ENCODE measurements around the gene BMI1.

BMI1 gene

GRCh38 chr10:22369434-22370072, 48.7 kb downstream of the BMI1 start:
- no peaks in the 10 kb centered on the region for H3K4me1 ChIP-seq (ENCODE audit: control insufficient read depth, insufficient read depth, low read length)
- H3K27me3 ChIP-seq (ENCODE audit: control insufficient read depth, insufficient read depth, low read length) = no peaks in the 10 kb centered on the region
- no peak overlapping the region for H3K9ac ChIP-seq (ENCODE audit: low read depth, low read length)
- H3K9me3 ChIP-seq (ENCODE audit: control insufficient read depth, insufficient read depth, low read length) = no peaks in the 10 kb centered on the region
- H3K4me3 ChIP-seq (ENCODE audit: low read depth, low read length) = no peak overlapping the region
- no peaks in the 10 kb centered on the region for H3K36me3 ChIP-seq (ENCODE audit: control insufficient read depth, insufficient read depth, low read length)
- H3K27ac ChIP-seq (ENCODE audit: low read depth, low read length) = no peak overlapping the region

DNA sequence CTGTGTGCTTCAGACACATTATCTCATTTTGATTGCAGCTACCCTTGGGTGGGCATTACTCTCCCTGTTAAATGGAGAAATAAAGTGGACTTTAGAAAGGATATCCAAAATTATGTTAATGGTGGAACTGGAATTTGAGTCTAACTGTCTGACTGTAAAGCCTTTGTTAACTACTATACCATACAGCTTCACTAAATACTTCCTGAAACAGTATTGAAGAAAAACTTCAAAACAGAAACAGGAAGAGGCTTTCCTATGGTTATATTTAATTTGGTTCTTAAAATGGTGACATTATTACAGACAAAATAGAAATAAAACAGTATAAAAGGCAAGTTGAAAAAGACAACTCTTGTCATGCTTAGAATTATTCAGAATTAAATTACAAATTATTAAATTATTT, 49.4 kb downstream of the BMI1 start:
- no peak overlapping the region for H3K9ac ChIP-seq (ENCODE audit: low read depth, low read length)
- no peaks in the 10 kb centered on the region for H3K9me3 ChIP-seq (ENCODE audit: control insufficient read depth, insufficient read depth, low read length)
- H3K36me3 ChIP-seq (ENCODE audit: control insufficient read depth, insufficient read depth, low read length) = no peaks in the 10 kb centered on the region
- H3K4me3 ChIP-seq (ENCODE audit: low read depth, low read length) = no peak overlapping the region
- H3K27ac ChIP-seq (ENCODE audit: low read depth, low read length) = no peak overlapping the region
- no peaks in the 10 kb centered on the region for H3K4me1 ChIP-seq (ENCODE audit: control insufficient read depth, insufficient read depth, low read length)
- H3K27me3 ChIP-seq (ENCODE audit: control insufficient read depth, insufficient read depth, low read length) = no peaks in the 10 kb centered on the region

GRCh38 chr10:22372298-22372697, 51.4 kb downstream of the BMI1 start:
- H3K27me3 ChIP-seq (ENCODE audit: control insufficient read depth, insufficient read depth, low read length) = no peaks in the 10 kb centered on the region
- no peak overlapping the region for H3K9ac ChIP-seq (ENCODE audit: low read depth, low read length)
- H3K4me3 ChIP-seq (ENCODE audit: low read depth, low read length) = no peak overlapping the region
- no peaks in the 10 kb centered on the region for H3K9me3 ChIP-seq (ENCODE audit: control insufficient read depth, insufficient read depth, low read length)
- H3K36me3 ChIP-seq (ENCODE audit: control insufficient read depth, insufficient read depth, low read length) = no peaks in the 10 kb centered on the region
- no peaks in the 10 kb centered on the region for H3K4me1 ChIP-seq (ENCODE audit: control insufficient read depth, insufficient read depth, low read length)
- H3K27ac ChIP-seq (ENCODE audit: low read depth, low read length) = no peak overlapping the region

GRCh38 chr10:22372917-22373316, 52.0 kb downstream of the BMI1 start:
- no peaks in the 10 kb centered on the region for H3K4me1 ChIP-seq (ENCODE audit: control insufficient read depth, insufficient read depth, low read length)
- H3K4me3 ChIP-seq (ENCODE audit: low read depth, low read length) = no peak overlapping the region
- no peak overlapping the region for H3K9ac ChIP-seq (ENCODE audit: low read depth, low read length)
- no peak overlapping the region for H3K27ac ChIP-seq (ENCODE audit: low read depth, low read length)
- no peaks in the 10 kb centered on the region for H3K9me3 ChIP-seq (ENCODE audit: control insufficient read depth, insufficient read depth, low read length)
- H3K27me3 ChIP-seq (ENCODE audit: control insufficient read depth, insufficient read depth, low read length) = no peaks in the 10 kb centered on the region
- H3K36me3 ChIP-seq (ENCODE audit: control insufficient read depth, insufficient read depth, low read length) = no peaks in the 10 kb centered on the region

- H3K9me3 ChIP-seq (ENCODE audit: control insufficient read depth, insufficient read depth, low read length) = no peaks in the 10 kb centered on the region
- H3K27ac ChIP-seq (ENCODE audit: low read depth, low read length) = no peak overlapping the region
- no peak overlapping the region for H3K9ac ChIP-seq (ENCODE audit: low read depth, low read length)
- peaks cover 5% of the 10 kb centered on the region for H3K4me1 ChIP-seq (ENCODE audit: control insufficient read depth, insufficient read depth, low read length)
- H3K36me3 ChIP-seq (ENCODE audit: control insufficient read depth, insufficient read depth, low read length) = no peaks in the 10 kb centered on the region
- no peak overlapping the region for H3K4me3 ChIP-seq (ENCODE audit: low read depth, low read length)
- H3K27me3 ChIP-seq (ENCODE audit: control insufficient read depth, insufficient read depth, low read length) = no peaks in the 10 kb centered on the region
Measured at GRCh38 chr10:22374489-22375126, 53.7 kb downstream of the BMI1 start.

DNA sequence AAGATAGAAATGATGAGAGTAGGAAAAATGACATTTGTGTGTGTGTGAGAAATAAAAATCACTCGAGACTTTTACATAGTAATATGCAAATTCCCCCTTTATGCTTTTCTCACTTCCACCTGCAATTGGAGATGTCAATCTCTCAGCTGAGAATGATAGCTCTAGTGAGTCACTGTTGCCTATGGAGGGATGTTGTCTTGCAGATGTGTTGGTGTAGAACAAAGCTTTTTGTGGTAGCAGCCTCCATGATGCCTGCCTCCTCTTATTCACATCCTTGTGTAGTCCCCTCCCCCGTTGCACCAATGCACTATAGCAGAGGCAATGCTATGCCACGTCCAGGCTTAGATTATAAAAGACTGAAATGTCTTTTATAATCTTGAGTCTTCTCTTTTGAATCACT, 58.2 kb downstream of the BMI1 start:
- Histone ChIP-seq H3K36me3 (ENCODE audit: control insufficient read depth, insufficient read depth, low read length) (no peaks in the 10 kb centered on the region), H3K27ac (ENCODE audit: low read depth, low read length) (peak overlapping the region; percentile 57), H3K9ac (ENCODE audit: low read depth, low read length) (no peak overlapping the region), H3K27me3 (ENCODE audit: control insufficient read depth, insufficient read depth, low read length) (no peaks in the 10 kb centered on the region), H3K4me3 (ENCODE audit: low read depth, low read length) (no peak overlapping the region), H3K9me3 (ENCODE audit: control insufficient read depth, insufficient read depth, low read length) (no peaks in the 10 kb centered on the region), H3K4me1 (ENCODE audit: control insufficient read depth, insufficient read depth, low read length) (peaks cover 5% of the 10 kb centered on the region)

All from HUES48 (cell line).